Right hindlimb (tissue), 1 donor: ENCODE results near the gene C2orf49.

ENCODE experiments used
- DNase-seq: peaks from one replicate; pipeline ENCODE4 v3.0.0-alpha.2; 2018

The C2orf49 gene

DNA sequence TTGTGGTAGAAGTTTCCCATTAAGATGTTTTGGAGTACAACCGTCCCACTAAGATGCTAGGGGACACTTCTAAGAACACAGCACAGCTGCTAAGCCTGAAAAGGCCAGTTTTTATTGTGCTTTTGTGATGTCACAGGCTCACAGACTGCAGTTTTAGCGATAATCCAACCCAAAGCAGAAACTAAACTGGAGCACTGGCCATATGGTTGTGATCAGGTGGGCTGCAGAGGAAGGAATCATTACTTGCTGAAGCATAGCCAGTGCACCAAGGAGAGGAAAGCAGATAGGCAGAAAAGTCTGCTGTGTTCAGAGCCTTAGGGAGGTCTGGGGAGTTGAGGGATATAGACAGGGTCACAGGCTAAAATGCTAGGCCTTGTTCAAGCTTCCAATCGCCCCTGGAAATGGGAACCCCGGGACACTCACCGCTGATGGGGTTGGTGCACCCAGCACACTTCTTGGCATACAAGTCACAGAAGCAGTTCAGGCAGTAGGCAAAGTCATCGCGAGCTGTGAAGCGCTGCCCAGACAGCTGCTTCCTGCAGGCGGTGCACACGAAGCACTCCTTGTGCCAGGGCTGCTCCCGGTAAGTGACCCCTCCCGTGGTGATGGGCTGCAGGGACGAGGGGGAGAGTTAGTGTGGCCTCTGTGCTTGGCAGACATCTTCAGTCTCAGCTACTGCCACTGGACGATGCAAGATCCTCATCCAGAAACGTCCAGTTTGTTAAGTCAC lies 25.7 kb downstream of the C2orf49 start:
- DNase-seq: peak; percentile 51

DNA sequence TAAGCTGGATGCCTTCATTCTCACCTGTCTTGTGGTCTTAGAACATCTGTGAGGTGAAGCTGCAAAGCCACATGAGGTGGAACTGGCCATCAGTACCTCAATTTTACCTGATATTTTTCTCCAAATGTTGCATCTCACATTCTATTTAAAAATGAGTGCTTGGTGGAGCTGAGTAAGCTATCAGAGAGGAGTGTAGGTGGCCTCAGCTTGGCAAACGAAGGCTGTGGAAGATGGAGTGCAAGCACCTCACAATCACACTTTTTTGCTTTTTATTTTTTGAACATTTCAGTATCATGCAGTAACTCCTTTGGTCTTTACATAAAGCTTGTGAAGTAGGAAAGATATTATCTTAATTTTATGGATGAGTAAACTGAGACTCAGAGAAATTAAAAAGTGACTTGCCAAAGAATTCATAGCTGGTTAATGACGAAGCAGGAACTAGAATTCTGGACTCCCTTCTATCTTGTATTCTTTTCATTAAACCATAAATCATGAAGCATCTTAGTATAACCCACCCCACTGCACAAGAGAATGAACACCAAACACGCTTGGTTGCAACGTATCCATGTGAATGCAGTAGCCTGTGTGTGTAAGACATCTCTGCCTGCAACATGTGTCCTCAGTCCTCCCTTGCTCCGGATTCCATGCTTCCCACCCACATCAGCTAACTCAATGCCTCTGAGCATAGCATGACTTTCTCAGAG lies 27.2 kb downstream of the C2orf49 start:
- no peak for DNase-seq

- no peak for DNase-seq
These were observed 27.9 kb downstream of the C2orf49 start for GRCh38 chr2:105365206-105365605.

GRCh38 chr2:105368759-105369408 lies 31.5 kb downstream of the C2orf49 start:
- no peak for DNase-seq

- peak; percentile 83 for DNase-seq
These were observed 32.7 kb downstream of the C2orf49 start for GRCh38 chr2:105369777-105370690.

DNA sequence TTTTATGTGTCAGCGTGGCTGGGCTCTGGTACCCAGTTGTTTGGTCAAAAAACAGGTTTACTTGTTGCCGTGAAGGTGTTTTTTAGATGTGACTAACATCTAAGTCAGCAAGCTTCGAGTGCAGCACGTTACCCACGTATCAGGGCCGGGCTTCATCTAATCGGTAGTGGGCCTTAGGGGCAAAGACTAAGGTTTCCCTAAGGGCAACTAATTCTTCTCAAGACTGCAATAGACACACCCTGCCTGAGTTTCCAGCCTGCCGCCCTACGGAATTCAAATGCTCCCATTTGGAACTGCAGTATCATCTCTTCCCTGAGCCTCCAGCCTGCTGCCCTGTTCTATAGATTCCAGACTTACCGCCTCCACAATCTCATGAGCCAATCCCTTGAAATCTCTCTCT lies 33.8 kb downstream of the C2orf49 start:
- no peak for DNase-seq

- DNase-seq: peak; percentile 48
These were observed 34.5 kb downstream of the C2orf49 start for GRCh38 chr2:105371810-105372209.

DNA sequence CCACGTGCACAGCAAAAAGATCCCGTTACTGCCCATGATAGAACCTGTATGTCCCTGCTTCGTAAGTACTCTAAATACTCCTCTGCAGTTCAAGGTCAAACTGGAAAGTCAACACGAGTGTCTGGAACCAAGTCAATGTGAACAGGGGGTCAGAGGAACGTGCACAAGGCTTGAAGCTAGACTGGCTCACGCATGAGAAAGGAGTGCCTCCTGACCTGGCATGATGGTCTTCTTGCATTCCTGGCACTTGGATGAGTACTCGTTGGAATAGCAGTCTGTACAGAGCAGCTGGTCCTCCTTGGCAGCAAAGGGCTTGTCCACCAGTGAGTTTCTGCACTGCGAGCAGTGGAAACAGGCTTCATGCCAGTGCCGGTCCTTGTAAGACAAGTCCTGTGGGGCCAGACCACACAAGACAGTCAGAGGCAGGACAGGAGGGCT lies 36.0 kb downstream of the C2orf49 start:
- peak; percentile 73 for DNase-seq

GRCh38 chr2:105373895-105374401 lies 36.6 kb downstream of the C2orf49 start:
- no peak for DNase-seq

GRCh38 chr2:105375001-105375561 lies 37.7 kb downstream of the C2orf49 start:
- DNase-seq: no peak

DNA sequence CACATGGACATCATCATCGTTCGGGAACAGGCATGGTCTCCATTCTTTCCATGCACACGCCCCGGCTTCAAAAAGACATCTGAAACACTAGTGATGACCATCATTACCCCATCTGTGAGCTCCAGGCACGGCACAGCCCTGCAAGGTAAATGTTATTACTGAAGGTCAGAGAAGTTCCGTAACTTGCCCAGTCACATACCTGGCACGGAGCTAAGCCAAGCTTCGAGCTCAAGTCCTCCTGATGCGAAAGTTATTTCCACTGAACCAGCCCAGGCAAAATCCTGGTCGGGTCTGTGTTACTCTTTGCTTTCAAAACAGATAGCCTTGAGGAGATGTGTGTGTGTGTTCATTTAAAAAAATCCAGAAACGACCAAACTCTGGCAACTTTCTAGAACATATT lies 38.7 kb downstream of the C2orf49 start:
- no peak for DNase-seq

GRCh38 chr2:105376789-105377240 lies 39.5 kb downstream of the C2orf49 start:
- no peak for DNase-seq

DNA sequence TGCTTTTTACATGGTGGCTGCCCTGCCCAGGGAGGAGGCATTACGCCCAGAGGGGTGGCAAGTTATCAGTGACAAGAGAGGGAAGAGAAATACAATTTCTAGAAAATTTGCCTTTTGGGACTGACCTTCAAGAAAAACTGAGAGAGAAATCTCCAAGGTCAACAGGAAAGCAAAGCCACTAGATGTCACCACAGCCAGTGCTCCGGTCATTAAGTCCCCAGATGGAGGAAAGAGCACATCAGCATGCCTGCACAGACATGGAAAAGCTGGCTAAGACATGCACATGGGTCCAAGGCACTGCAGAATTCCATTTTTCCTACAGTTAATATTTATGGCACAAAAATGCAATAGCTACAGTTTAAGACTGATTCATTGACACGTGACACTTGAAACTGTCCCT lies 40.5 kb downstream of the C2orf49 start:
- no peak for DNase-seq

DNA sequence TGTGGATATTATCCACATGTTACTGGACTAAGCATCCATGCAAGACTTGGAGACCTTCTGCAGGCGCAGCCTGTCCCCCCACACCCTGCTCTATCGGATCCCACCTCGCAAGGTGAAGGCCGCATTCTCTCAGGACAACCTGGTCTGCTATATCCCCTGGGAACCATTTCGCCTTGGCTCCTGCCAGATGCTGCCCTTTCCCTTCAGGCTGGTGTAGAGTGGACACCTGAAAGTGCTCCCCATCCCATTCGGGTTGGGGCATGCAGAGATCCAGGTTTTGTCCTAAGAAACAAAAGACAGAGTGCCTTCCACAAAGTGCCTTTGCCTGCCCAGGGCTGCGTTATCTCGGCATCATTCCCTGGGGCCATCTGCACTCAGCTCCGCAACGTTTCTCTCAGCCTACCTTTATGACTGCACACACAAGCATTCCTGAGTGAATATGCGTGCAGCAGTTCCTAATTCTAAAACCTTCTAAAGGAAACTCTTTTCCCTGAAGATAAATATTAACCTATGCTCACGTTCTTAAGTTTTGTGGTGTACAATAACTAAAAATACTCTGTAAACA lies 41.0 kb downstream of the C2orf49 start:
- no peak for DNase-seq

- DNase-seq: no peak
These were observed 41.6 kb downstream of the C2orf49 start for GRCh38 chr2:105378921-105379383.

GRCh38 chr2:105379741-105380186 lies 42.4 kb downstream of the C2orf49 start:
- DNase-seq: no peak

GRCh38 chr2:105380432-105381100 lies 43.2 kb downstream of the C2orf49 start:
- DNase-seq: no peak

DNA sequence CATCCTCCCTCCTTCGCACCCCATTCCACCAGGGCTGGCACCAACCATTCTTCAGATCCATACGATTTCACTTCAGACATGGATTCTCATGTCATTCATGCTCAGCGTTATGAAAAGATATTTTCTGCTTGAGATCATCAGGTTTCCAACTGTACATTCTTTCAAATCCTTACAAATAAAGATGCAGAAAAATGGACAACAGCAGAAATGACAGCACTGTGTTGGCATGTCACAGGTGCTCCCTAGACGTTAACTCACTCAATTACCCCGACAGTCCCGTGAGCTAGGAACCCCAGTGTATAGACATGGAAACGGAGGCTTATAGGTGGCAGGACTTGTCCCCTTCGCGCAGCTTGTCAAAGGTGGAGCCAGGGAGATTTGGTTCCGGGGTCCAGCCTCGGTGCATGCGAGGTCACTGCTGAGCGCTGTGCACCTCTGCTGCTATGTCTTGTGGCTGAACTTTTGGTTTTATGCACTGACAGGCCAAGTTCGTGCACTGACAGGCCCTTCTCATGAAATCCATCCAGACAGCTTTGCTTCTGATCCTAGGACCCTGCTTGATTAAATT lies 43.8 kb downstream of the C2orf49 start:
- DNase-seq: no peak

DNA sequence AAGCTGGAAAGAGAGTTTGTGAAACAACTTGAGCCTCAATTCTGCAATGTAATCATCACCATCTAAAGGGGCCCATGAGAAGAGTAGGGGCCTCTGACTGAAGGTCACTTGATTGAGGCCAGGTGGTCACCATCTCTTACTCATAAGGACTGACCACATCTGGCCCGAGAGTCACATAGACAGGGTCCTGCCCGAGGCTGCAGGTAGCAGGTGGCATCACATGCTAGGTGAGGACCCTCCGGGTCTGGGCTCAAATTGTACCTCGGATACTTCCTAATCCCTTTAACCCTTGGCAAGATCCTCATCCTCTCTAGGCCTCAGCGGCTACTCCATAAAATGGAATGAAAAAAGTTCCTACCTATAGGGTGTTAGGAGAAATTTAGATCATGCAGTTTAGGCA lies 44.8 kb downstream of the C2orf49 start:
- DNase-seq: no peak

GRCh38 chr2:105383432-105384166 lies 46.3 kb downstream of the C2orf49 start:
- no peak for DNase-seq
